Duodenal mucosa (tissue), 2 donors: ENCODE results near the gene IGFBP2.

Experiments used
- H3K27ac ChIP-seq: one replicate; pipeline ENCODE4 v1.7.0; 2013; ENCODE audit warnings: low read depth, low read length
- H3K27me3 ChIP-seq, 2 donors: one replicate each; pipeline ENCODE4 v1.7.0; 2013; ENCODE audit warnings: low read length in 2 of 2, control low read depth in 1 of 2; ENCODE audit not compliant: insufficient read depth in 2 of 2, control insufficient read depth in 1 of 2
- H3K36me3 ChIP-seq, 2 donors: one replicate each; pipeline ENCODE4 v1.7.0; 2013; ENCODE audit warnings: low read length in 2 of 2, control low read depth in 1 of 2; ENCODE audit not compliant: insufficient read depth in 2 of 2, control insufficient read depth in 1 of 2
- H3K4me1 ChIP-seq, 2 donors: one replicate each; pipeline ENCODE4 v1.7.0; 2013; ENCODE audit warnings: low read length in 2 of 2, control low read depth in 1 of 2; ENCODE audit not compliant: insufficient read depth in 2 of 2, control insufficient read depth in 1 of 2
- H3K4me3 ChIP-seq, 2 donors: one replicate each; pipeline ENCODE4 v1.7.0; 2013; ENCODE audit warnings: low read length in 2 of 2, low read depth in 1 of 2
- H3K9ac ChIP-seq, 2 donors: one replicate each; pipeline ENCODE4 v1.7.0; 2013; ENCODE audit warnings: low read length in 2 of 2, low read depth in 1 of 2
- H3K9me3 ChIP-seq, 2 donors: one replicate each; pipeline ENCODE4 v1.7.0; 2013; ENCODE audit warnings: low read length in 2 of 2, control low read depth in 1 of 2; ENCODE audit not compliant: control insufficient read depth in 1 of 2

IGFBP2 gene, protein sequence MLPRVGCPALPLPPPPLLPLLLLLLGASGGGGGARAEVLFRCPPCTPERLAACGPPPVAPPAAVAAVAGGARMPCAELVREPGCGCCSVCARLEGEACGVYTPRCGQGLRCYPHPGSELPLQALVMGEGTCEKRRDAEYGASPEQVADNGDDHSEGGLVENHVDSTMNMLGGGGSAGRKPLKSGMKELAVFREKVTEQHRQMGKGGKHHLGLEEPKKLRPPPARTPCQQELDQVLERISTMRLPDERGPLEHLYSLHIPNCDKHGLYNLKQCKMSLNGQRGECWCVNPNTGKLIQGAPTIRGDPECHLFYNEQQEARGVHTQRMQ

DNA sequence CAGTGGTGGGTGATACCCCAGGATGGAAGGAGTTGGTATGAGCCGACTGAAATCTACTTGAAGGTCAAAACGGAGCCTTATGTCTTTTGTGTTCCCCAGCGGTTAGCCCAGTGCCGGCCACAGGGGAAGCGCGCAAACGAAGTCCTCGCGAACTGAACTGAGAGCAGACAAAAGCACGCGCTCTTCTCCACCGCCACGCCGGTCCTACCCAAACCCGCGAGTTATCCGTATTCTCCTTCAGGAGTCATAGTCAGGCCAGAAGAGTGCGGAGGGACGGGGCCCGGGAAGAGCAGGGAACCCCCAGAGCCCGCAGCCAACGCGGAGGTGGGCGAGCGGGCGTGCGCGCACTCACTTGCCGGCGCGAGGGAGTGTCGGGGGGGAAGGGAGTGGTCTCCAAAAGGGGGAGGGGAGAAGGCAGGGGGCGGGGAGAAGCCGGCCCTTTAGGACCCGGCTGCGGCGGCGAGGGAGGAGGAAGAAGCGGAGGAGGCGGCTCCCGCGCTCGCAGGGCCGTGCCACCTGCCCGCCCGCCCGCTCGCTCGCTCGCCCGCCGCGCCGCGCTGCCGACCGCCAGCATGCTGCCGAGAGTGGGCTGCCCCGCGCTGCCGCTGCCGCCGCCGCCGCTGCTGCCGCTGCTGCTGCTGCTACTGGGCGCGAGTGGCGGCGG lies at the start of gene IGFBP2:
Gene IGFBP2 (plus strand): TSS at position 469 of the 664 bp plus-strand sequence. CDS start 104 bp downstream, at position 573.
- Histone ChIP-seq H3K9ac (peak within 1 kb of the TSS; percentile 47 to 55), H3K4me3 (peak within 1 kb of the TSS; percentile 78 to 79), H3K4me1 (peaks cover 22 to 26% of the 10 kb centered on the region in 2 donors), H3K27me3 (peaks cover 8 to 15% of the 10 kb centered on the region in 2 donors), H3K36me3 (no peaks in the 10 kb centered on the region), H3K9me3 (no peaks in the 10 kb centered on the region), H3K27ac (peak within 1 kb of the TSS; percentile 20)

DNA sequence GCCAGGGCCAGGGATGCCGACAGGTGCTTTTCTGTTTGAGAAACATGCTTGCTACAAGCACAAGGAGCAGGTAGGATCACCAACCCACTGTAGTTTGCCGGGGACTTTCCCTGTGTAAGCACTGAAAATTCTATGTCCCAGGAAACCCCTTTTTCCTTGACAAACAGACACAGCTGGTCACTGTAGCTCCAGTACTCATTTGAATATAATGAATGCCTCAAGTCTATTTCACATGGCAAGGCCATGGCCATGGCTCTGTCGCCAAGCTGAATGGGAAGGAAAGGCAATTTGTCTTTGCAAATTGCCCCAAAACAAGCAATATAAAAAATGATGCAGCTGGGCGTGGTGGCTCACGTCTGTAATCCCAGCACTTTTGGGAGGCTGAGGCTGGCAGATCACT lies 49.6 kb upstream of the IGFBP2 start:
- Histone ChIP-seq H3K4me3 (no peak overlapping the region), H3K27ac (no peak overlapping the region), H3K9ac (no peak overlapping the region)

DNA sequence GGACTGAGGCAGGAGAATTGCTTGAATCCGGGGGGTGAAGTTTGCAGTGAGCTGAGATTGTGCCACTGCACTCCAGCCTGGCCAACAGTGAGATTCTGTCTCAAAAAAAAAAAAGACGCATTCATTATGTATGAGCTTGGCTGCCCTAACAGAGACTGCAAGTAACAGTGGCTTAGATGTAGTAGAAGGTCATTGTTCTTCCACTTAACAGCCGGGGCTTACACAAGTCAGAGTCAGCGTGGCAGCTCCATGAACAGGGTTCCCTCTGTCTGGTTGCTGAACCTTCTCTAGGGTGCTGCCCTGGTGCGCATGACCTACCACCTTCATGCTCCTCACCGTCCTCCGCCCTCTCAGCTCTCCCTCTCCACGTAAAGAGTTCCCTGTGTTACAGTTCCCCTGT lies 49.1 kb upstream of the IGFBP2 start:
- Histone ChIP-seq H3K27me3 (peaks cover 0 to 3% of the 10 kb centered on the region in 2 donors), H3K27ac (no peak overlapping the region), H3K9me3 (no peaks in the 10 kb centered on the region), H3K4me3 (no peak overlapping the region), H3K9ac (no peak overlapping the region), H3K36me3 (no peaks in the 10 kb centered on the region), H3K4me1 (no peaks in the 10 kb centered on the region)

More for the DNA sequence above, 49.6 kb upstream of the IGFBP2 start:
- H3K9me3 ChIP-seq: no peaks in the 10 kb centered on the region
- H3K4me1 ChIP-seq: no peaks in the 10 kb centered on the region
- H3K36me3 ChIP-seq: no peaks in the 10 kb centered on the region
- peaks cover 0 to 3% of the 10 kb centered on the region in 2 donors for H3K27me3 ChIP-seq

DNA sequence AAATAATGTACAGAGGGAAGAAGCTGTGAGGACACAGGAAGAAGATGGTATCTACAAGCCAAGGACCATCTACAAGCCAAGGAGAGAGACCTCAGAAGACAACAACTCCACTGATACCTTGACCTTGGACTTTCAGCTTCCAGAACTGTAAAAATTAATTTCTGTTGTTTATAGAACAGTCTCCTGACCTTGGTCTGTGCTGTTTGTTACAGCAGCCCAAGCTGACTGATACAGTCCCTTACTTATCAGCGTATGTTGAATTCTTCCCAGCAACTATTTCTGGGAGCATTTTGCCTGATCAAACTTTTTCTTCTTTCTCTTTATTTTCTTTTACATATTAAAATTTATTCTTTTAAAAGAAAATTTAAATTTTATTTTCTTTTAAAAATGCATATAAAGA lies 47.8 kb upstream of the IGFBP2 start:
- H3K36me3 ChIP-seq: no peaks in the 10 kb centered on the region
- H3K9ac ChIP-seq: no peak overlapping the region
- H3K27me3 ChIP-seq: peaks cover 0 to 3% of the 10 kb centered on the region in 2 donors
- H3K4me3 ChIP-seq: no peak overlapping the region
- H3K4me1 ChIP-seq: no peaks in the 10 kb centered on the region
- no peaks in the 10 kb centered on the region for H3K9me3 ChIP-seq
- no peak overlapping the region for H3K27ac ChIP-seq

DNA sequence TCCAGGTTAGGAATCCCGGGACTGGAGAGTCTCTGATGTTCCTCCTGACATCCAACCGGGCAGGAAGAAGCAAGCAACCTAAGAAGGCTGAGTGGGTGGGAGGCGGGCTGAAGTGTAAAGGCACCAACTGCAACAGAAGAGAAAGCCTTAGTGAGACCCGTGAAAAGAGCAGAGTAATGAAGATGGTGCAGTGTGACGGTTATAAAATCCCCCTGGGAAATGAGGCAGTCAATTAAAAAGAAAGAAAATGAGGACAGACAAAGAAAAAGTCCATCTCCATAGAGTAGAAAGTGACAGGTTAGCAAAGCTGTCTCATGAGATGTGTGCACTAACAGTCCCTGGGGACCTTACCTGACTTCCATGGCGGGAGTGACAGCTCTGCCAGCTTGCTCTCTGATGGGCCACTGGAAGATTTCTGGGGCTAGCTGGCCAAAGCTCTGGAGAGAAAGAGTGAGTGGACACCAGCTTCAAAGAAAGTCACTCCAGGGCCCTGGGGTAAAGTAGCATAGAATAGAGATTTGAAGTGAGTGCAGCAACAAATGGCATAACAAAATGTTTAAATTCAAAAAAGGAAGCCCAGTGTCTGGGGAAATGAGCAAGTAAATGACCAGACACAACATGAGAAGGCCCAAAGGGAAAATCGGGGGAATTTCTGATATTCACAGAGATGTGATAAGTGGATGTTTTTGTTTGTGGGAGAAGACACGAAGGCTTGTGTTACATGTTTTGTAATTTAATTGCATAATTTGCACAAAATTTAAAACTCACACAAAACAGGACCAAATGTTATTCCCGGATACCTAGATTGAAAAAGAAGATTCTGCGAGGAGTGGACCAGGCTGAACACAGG lies 44.1 kb upstream of the IGFBP2 start:
- Histone ChIP-seq H3K27ac (no peak overlapping the region), H3K9ac (no peak overlapping the region), H3K4me3 (no peak overlapping the region), H3K9me3 (no peaks in the 10 kb centered on the region), H3K36me3 (no peaks in the 10 kb centered on the region), H3K27me3 (peaks cover 0 to 6% of the 10 kb centered on the region in 2 donors), H3K4me1 (no peaks in the 10 kb centered on the region)

DNA sequence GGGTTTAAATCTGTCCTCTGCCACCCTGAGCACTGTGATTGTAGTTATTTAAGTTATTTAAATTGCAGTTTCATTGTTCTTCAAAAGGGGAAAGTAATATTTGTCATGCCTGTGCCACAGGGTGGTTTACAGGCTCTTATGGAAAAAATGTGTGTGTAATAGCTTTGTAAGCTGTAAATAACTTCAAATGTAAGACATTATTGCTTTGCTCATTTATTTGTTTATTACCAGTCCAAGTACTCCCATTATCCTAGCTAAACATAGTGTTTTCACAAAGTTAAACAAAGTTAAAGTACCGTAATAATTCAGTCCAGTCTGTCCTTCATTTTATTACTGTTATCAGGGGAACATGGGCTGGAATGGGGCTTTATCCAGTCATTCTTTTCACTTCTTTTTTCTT lies 43.4 kb upstream of the IGFBP2 start:
- Histone ChIP-seq H3K9me3 (no peaks in the 10 kb centered on the region), H3K4me1 (no peaks in the 10 kb centered on the region), H3K27ac (no peak overlapping the region), H3K36me3 (no peaks in the 10 kb centered on the region), H3K9ac (no peak overlapping the region), H3K27me3 (peaks cover 0 to 6% of the 10 kb centered on the region in 2 donors), H3K4me3 (no peak overlapping the region)

DNA sequence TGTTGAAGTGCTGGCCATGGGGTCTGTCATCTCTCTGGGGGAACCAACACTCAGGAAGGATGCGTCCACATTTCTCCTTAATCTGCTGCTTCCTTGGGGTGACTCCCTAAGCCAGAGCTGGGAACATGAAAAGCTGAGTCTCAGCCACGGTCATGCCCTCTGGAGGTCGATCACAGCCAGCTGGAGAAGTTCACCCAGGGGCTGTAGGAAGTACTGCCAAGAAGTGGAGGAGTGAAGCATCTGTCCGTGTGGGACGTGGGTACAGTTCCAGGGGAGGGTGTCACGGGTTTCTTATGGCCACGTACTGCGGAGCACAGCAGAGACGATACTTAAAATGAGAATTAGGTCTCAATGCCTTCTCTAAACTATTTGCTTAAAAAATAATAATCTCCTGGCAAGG lies 42.4 kb upstream of the IGFBP2 start:
- no peaks in the 10 kb centered on the region for H3K36me3 ChIP-seq
- no peaks in the 10 kb centered on the region for H3K4me1 ChIP-seq
- no peak overlapping the region for H3K9ac ChIP-seq
- H3K9me3 ChIP-seq: no peaks in the 10 kb centered on the region
- H3K27me3 ChIP-seq: peaks cover 0 to 6% of the 10 kb centered on the region in 2 donors
- H3K4me3 ChIP-seq: no peak overlapping the region
- H3K27ac ChIP-seq: no peak overlapping the region

DNA sequence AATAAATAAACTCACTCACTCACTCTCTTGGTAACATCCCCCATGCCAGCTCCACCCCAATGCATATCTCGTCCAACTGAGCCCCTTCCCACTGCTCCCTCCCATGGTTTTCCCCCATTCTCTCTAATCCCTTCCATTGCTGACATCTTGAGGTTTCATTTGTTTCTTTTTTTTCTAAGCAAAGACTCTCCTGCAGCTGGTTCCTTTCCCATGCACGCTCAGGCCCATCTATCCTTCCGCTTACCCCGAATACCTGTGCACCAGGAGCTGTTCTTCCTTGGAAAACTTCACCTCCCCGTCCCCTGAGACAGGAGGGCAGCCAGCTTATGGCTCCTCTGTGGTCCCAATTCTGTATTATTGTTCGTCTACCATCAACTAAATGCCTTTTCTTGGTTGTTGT lies 41.7 kb upstream of the IGFBP2 start:
- H3K9me3 ChIP-seq: no peaks in the 10 kb centered on the region
- H3K27ac ChIP-seq: no peak overlapping the region

DNA sequence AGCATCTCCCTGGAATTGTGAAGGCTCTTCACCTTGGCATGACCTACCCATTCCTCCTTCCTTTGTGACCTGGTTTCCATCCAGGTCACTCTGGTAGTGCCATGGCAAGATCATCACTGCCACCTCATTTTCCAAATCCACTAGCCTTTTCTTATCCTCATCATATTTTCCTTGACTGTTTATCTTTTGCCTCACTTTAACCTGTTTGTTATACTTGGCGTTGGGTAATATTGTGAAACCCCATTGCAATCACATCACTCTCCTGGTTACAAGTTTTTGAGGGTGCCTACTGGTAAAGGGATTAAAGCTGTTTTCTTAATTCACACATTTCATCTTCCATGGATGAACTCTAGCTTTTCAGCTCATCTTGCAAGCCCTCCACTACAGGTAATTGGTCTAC lies 39.1 kb upstream of the IGFBP2 start:
- Histone ChIP-seq H3K9ac (no peak overlapping the region), H3K4me1 (no peaks in the 10 kb centered on the region), H3K4me3 (no peak overlapping the region), H3K27ac (no peak overlapping the region), H3K27me3 (peaks cover 0 to 6% of the 10 kb centered on the region in 2 donors), H3K36me3 (no peaks in the 10 kb centered on the region), H3K9me3 (no peaks in the 10 kb centered on the region)

More for the DNA sequence above, 41.7 kb upstream of the IGFBP2 start:
- H3K4me3 ChIP-seq: no peak overlapping the region
- H3K27me3 ChIP-seq: peaks cover 0 to 6% of the 10 kb centered on the region in 2 donors
- H3K9ac ChIP-seq: no peak overlapping the region
- no peaks in the 10 kb centered on the region for H3K4me1 ChIP-seq
- H3K36me3 ChIP-seq: no peaks in the 10 kb centered on the region
